SHP77 (cell line): ENCODE measurements around the gene CHD8.
A peak's percentile ranks its signal among the peaks of the same experiment; 100 is the strongest.
"Not testable (repeated sequence)": the region's sequence is repeated elsewhere in the genome, so short reads cannot be mapped to it uniquely, and the experiment has no call there.

Experiments
- DNase-seq, 2 experiments: peaks; one replicate each; lab custom pipeline; 2025; lab: John Stamatoyannopoulos, UW

The CHD8 gene

GRCh38 chr14:21455912-21456667, at the start of gene CHD8:
Gene CHD8 (minus strand): TSS chr14:21456123. CDS start chr14:21431643, 24,480 bp downstream.
- peak; percentile 100 for DNase-seq

- no peak for DNase-seq
Measured at GRCh38 chr14:21505012-21505553, 49.2 kb upstream of the CHD8 start.

DNA sequence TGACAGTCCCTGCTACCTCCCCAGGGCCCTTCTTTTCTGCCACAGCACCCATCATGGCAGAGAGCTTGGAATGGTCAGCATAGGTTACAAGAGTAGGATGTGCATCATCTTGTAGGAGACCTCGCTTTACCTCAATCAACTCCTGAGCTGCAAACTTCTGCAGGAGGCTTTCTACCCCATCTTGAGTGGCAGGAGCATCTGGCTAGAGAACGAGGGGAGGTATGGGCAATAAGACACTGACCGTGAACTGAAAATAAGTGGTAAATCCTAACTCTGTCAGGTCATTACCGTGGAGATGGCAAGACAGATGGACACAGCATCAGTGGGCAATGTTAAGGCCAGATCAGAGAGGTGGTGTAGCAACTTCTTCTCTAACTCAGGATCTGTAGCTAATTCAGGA, 47.5 kb upstream of the CHD8 start:
- DNase-seq: no peak

GRCh38 chr14:21501568-21501967, 45.6 kb upstream of the CHD8 start:
- DNase-seq: no peak

GRCh38 chr14:21498540-21499526, 42.9 kb upstream of the CHD8 start:
- peak; percentile 58 to 67 for DNase-seq

DNA sequence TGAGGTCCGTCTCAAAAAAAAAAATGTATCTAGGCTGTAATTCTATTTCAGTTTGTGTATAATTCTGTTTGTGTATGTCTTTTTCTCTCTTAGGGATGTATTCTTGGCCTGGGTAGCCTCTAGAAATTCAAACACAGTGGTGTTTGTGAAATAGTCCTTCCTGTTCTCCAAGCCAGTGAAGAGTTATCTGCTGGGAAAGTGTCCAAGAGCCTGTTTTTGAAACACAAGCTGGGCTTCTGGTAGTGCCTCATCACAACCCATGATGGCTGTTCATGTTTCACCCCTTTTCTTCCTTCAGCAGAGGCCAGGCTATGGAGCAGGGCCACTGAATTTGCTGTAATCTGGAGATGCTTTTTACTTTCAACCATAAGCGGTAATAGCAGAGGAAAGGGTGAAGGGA, 40.5 kb upstream of the CHD8 start:
- no peak for DNase-seq

GRCh38 chr14:21494902-21495762, 39.2 kb upstream of the CHD8 start:
- no peak for DNase-seq

GRCh38 chr14:21486640-21487087, 30.7 kb upstream of the CHD8 start:
- no peak for DNase-seq

- peak; percentile 99 to 100 for DNase-seq
Measured at GRCh38 chr14:21476925-21477681, 21.2 kb upstream of the CHD8 start, which contains the start of the genes RAB2B and TOX4. Gene RAB2B (minus strand): TSS chr14:21476959. CDS start chr14:21476872, 87 bp downstream. Gene TOX4 (plus strand): TSS chr14:21477195. CDS start chr14:21477279, 84 bp downstream.

DNA sequence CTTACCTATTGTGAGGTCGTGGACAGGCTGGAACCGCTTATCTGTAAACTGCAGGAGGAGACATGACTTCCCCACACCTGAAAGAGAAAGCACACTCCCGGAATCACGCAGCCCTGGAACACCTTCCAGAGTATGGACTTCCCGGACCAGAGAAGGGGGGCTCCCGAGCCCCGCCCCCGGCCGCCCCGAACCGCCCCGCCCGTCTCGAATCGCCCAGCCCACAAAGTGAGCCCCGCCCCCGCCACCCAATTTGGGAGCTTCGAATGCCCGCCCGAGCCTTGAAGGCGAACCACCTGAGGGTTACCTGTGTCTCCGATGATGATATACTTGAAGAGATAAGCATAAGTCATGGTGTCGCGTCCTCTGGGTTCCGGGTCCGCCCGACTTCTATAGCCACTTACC, 20.6 kb upstream of the CHD8 start:
- DNase-seq: peak in 1 of 2 experiments; percentile 93

- no peak for DNase-seq
Measured at GRCh38 chr14:21475767-21476522, 20.0 kb upstream of the CHD8 start.

GRCh38 chr14:21467616-21468015, 11.7 kb upstream of the CHD8 start:
- DNase-seq: no peak

DNA sequence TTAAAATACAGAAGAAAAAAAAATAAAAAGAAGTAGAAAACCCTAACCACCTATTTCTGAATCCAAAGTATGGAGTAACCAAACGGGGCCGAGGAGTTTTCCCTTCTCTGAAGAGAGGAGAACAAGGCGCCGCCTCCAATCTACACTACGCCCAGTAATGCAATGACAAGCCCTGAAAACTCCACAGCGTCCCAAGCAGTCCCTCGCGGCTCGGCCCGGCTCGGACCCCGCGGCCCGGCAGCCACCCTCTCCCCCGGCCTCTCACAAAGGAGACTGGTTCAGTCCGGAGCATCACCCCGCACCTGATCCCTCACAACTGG, 371 bp downstream of the CHD8 start:
- no peak for DNase-seq

DNA sequence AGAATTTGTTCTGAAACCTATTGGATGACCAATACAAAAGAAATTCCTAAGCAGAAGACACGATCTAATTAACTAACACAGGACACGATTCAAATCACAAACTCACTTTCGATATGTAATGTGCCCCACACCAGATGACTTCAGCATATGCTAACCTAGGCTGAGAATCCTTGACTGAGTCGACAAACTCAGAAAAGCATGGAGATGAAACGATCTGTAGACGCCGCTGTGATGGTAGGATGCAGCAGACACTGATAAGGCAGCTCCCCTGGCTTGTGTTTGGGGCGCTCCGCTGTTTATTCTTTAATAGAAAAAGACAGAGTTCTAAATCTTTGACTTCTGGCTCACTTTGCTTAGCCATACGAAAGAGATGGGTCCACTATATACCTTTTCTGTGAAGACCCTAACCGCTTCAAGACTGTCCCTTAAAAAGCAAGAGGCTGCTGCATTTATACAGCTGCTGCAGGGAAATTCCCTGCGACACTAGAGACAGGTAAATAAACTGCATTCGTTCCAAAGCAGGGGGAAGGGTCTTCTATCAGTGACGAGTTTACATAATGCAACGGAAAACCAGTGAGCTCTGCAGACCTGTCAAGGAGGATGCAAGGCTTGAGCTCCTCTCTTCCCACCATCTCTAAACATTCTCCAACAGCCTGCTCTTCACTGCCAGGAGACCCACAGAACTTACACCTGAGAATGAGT, 929 bp downstream of the CHD8 start:
- peak in 1 of 2 experiments; percentile 10 for DNase-seq

DNA sequence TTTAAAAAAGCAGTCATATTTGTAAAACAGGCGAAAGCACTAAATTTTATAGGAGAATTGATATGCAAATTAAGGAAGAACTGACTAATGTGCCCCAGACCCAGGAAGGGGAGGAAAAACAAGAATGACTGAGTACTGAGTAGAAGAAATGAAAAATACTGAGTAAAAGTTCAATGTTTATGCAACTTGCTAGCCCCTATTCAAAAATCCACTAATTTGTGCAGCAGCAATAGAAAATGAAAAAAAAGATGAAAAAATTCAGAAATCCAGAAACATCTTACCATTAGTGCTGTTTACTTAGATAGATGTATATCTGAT, 6.1 kb downstream of the CHD8 start:
- DNase-seq: no peak

DNA sequence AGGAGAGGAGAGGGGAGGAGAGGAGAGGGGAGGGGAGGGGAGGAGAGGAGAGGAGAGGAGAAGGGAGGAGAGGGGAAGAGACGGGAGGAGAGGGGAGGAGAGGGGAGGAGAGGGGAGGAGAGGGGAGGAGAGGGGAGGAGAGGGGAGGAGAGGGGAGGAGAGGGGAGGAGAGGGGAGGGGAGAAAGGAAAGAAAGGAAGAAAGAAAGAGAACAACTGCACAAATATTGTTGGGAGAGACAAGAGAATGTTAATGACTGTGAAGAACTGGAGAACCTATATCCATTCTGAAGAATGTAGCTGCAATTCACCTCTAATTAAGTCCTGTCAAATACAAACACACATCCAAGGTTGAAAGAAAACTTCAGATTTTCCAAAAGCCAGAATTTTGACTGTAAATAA, 13.3 kb downstream of the CHD8 start:
- DNase-seq: not testable (repeated sequence)

GRCh38 chr14:21440859-21441258, 15.1 kb downstream of the CHD8 start:
- DNase-seq: no peak

GRCh38 chr14:21437063-21437901, 18.6 kb downstream of the CHD8 start:
- DNase-seq: peak; percentile 99
